HG03342 (cell line): ENCODE measurements around the gene KRTAP10-7.
"Not testable (repeated sequence)": the region's sequence is repeated elsewhere in the genome, so short reads cannot be mapped to it uniquely, and the experiment has no call there.

Experiments
- ATAC-seq: cut with Tn5 transposase; IDR thresholded peaks from one replicate; pipeline ENCODE4 v1.9.1; 2021; ENCODE audit warnings: mild to moderate bottlenecking, moderate library complexity; ENCODE audit not compliant: unreplicated experiment

KRTAP10-7 gene

GRCh38 chr21:44627831-44628233, 27.4 kb downstream of the KRTAP10-7 start:
- ATAC-seq, result not testable (repeated sequence)

- ATAC-seq, result no peak
Measured at GRCh38 chr21:44628707-44629391, 28.5 kb downstream of the KRTAP10-7 start.

- ATAC-seq, result no peak
Measured at GRCh38 chr21:44630440-44630839, 30.0 kb downstream of the KRTAP10-7 start.

- no peak for ATAC-seq
Measured at GRCh38 chr21:44632067-44632466, 31.7 kb downstream of the KRTAP10-7 start.

- ATAC-seq, result no peak
Measured at GRCh38 chr21:44636209-44637017, 36.0 kb downstream of the KRTAP10-7 start.

GRCh38 chr21:44637018-44637850, 36.8 kb downstream of the KRTAP10-7 start, which contains the start of gene KRTAP10-10:
TSS of gene KRTAP10-10 (plus strand) at chr21:44637356. CDS start at chr21:44637418, 62 bp downstream.
- ATAC-seq, result no peak

- not testable (repeated sequence) for ATAC-seq
Measured at GRCh38 chr21:44637851-44638348, 37.5 kb downstream of the KRTAP10-7 start.

- ATAC-seq, result not testable (repeated sequence)
Measured at GRCh38 chr21:44638506-44639330, 38.3 kb downstream of the KRTAP10-7 start.

- ATAC-seq, result no peak
Measured at GRCh38 chr21:44639331-44639655, 38.9 kb downstream of the KRTAP10-7 start.

- no peak for ATAC-seq
Measured at GRCh38 chr21:44640761-44641160, 40.4 kb downstream of the KRTAP10-7 start.

GRCh38 chr21:44643741-44644310, 43.4 kb downstream of the KRTAP10-7 start:
- no peak for ATAC-seq

GRCh38 chr21:44644878-44645277, 44.5 kb downstream of the KRTAP10-7 start:
- no peak for ATAC-seq

- ATAC-seq, result not testable (repeated sequence)
Measured at GRCh38 chr21:44646366-44647221, 46.2 kb downstream of the KRTAP10-7 start, which contains the start of gene KRTAP10-11. TSS of gene KRTAP10-11 (plus strand) at chr21:44646414. CDS start at chr21:44646459, 45 bp downstream.

- ATAC-seq, result no peak
Measured at GRCh38 chr21:44647222-44647552, 46.8 kb downstream of the KRTAP10-7 start.

- no peak for ATAC-seq
Measured at GRCh38 chr21:44648557-44649311, 48.3 kb downstream of the KRTAP10-7 start.

- ATAC-seq, result no peak
Measured at GRCh38 chr21:44649521-44650100, 49.2 kb downstream of the KRTAP10-7 start.

- ATAC-seq, result no peak
Measured at GRCh38 chr21:44650265-44650972, 50.0 kb downstream of the KRTAP10-7 start.
